22Rv1 (cell line): ENCODE results near the gene PARVB.

Experiments used
- CTCF ChIP-seq: fragments of 450-650 bp; IDR thresholded peaks from 2 replicates; pipeline ENCODE4 v1.5.1; 2017; ENCODE audit warnings: mild to moderate bottlenecking
- ZFX ChIP-seq: fragments of 450-650 bp; IDR thresholded peaks from 2 replicates; pipeline ENCODE4 v1.6.1; 2017; ENCODE audit warnings: antibody characterized with exemption, borderline replicate concordance

- TF ChIP-seq CTCF (no peak), ZFX (no peak)
Measured at GRCh38 chr22:43980579-43980978, 43.5 kb upstream of the PARVB start.
